ENCODE results near the gene ATP1A4. TPM values are rescaled to one million over a fixed set of nuclear protein-coding genes. Genes with fewer than 3 reads are reported as not detected.

The ATP1A4 gene
- total and polyA plus RNA-seq, 2 of the 8 experiments (the other 6 are each of a cell fraction or from before 2014, with no cell fraction given): 0.48 to 0.61 TPM

- Histone ChIP-seq H3K56ac (replicated peaks; ENCODE audit: insufficient read length, low read depth, low read length) (no peak overlapping the region), H2BK5ac (ENCODE audit: low read depth, low read length) (0 out of 2 replicates have a peak overlapping the region, but pooled peaks have one; percentile 86), H2BK120ac (replicated peaks; ENCODE audit: low read depth, low read length) (no peak overlapping the region), H3K9ac (replicated peaks in 1 of 4; ENCODE audit: extremely low read depth in 1 of 4, low read depth in 3 of 4, low read length in 3 of 4) (no peak overlapping the region), H3K23me2 (ENCODE audit: low read depth, low read length) (peaks cover 9% of the 10 kb centered on the region), H4K5ac (ENCODE audit: insufficient read length, low read depth, low read length) (no peak overlapping the region), H3K4me2 (ENCODE audit: insufficient read depth in 1 of 2, low read depth in 2 of 2, low read length in 2 of 2) (peak overlapping the region; percentile 93), H4K8ac (ENCODE audit: extremely low read depth, insufficient read depth, low read length) (no peak overlapping the region), H3K27ac (ENCODE audit: low read depth, low read length) (no peak overlapping the region), H2BK12ac (ENCODE audit: low read depth, low read length) (0 out of 2 replicates have a peak overlapping the region, but pooled peaks have one; percentile 7), H3K79me1 (ENCODE audit: low read depth, low read length) (peaks cover 10% of the 10 kb centered on the region), H3K23ac (ENCODE audit: insufficient read length) (no peak overlapping the region), H2AK5ac (ENCODE audit: low read depth, low read length) (peak overlapping the region; percentile 1; the same call in 1 of the 2 replicates), H3K4me1 (replicated peaks in 1 of 4; ENCODE audit: control insufficient read depth in 3 of 4, insufficient read depth in 4 of 4, low read length in 3 of 4) (peaks cover 17 to 41% (median 20%) of the 10 kb centered on the region in 4 experiments), H3K79me2 (ENCODE audit: control insufficient read depth in 1 of 2, insufficient read depth in 2 of 2, low read length in 2 of 2) (peaks cover 8% of the 10 kb centered on the region in 2 experiments; a peak in 2 of 4 replicates), H2BK15ac (ENCODE audit: low read length) (peak overlapping the region; percentile 11; the same call in 1 of the 2 replicates), H4K91ac (replicated peaks; ENCODE audit: insufficient read length, low read length) (no peak overlapping the region), H2BK20ac (ENCODE audit: low read length) (no peak overlapping the region), H3K4me3 (ENCODE audit: extremely low read depth in 1 of 4, insufficient read depth in 2 of 4, low read depth in 3 of 4, low read length in 4 of 4) (peak overlapping the region; percentile 70 to 99 (median 86); a peak in 6 of 8 replicates), H3K9me3 (ENCODE audit: insufficient read depth in 2 of 2, low read depth in 1 of 2, low read length in 1 of 2) (no peaks in the 10 kb centered on the region), H3K4ac (replicated peaks; ENCODE audit: insufficient read length, low read depth, low read length) (no peak overlapping the region), H4K20me1 (replicated peaks in 1 of 2; ENCODE audit: control insufficient read depth in 1 of 2, insufficient read depth in 2 of 2, low read length in 2 of 2) (peaks cover 0 to 19% of the 10 kb centered on the region in 2 experiments), H3K27me3 (replicated peaks in 1 of 4; ENCODE audit: control insufficient read depth in 3 of 4, extremely low read depth in 1 of 4, insufficient read depth in 3 of 4, low read length in 3 of 4) (no peaks in the 10 kb centered on the region), H3K14ac (ENCODE audit: insufficient read length) (no peak overlapping the region), H3K36me3 (ENCODE audit: control insufficient read depth in 2 of 4, insufficient read depth in 4 of 4, low read length in 3 of 4) (peaks cover 0 to 5% (median 3%) of the 10 kb centered on the region in 4 experiments; a peak in 5 of 8 replicates), H2AFZ (ENCODE audit: low read length) (no peak overlapping the region), H3K18ac (ENCODE audit: extremely low read depth, low read length) (no peak overlapping the region)
- DNase-seq (ENCODE audit: low read depth in 1 of 2, low spot score in 2 of 2) (no peak), FAIRE-seq (no peak)
- CTCF ChIA-PET (ENCODE audit: partially characterized antibody): interaction anchor here (1.1 to 20.4 kb wide), 9 partner anchors 9 to 105 kb away, joined by 3 to 257 read pairs (median 10); partner anchors contain the start of gene CASQ1
- POLR2A ChIA-PET (ENCODE audit: partially characterized antibody): interaction anchor here (0.7 to 11.3 kb wide), 14 partner anchors 9 to 143 kb away, joined by 3 to 107 read pairs (median 4); partner anchors contain the start of genes CASQ1 and DCAF8
- peak; percentile 43; the same call in 1 of the 2 replicates for TF ChIP-seq POLR2AphosphoS5 (IDR thresholded peaks at IDR 0.05; ENCODE audit: low read depth, low read length)
- TF ChIP-seq TAF7 (optimal IDR thresholded peaks at IDR 0.05; ENCODE audit: borderline replicate concordance, low read depth, low read length): no peak
- TF ChIP-seq KDM5A (IDR thresholded peaks at IDR 0.05; ENCODE audit: low read length): no peak
- no peak for TF ChIP-seq SRF (IDR thresholded peaks at IDR 0.05; ENCODE audit: low read depth, low read length)
- no peak for TF ChIP-seq KDM1A (IDR thresholded peaks at IDR 0.05; ENCODE audit: borderline replicate concordance, low read length)
- no peak for TF ChIP-seq CEBPB (IDR thresholded peaks at IDR 0.05; ENCODE audit: low read depth, low read length)
- TF ChIP-seq BRCA1 (IDR thresholded peaks at IDR 0.05; ENCODE audit: low read depth, low read length): no peak
- peak; percentile 75; the same call in 1 of the 2 replicates for TF ChIP-seq JUND (IDR thresholded peaks at IDR 0.05; ENCODE audit: low read length)
- TF ChIP-seq ZNF274 (IDR thresholded peaks at IDR 0.05; ENCODE audit: borderline replicate concordance, extremely low read depth, low read length): no peak
- TF ChIP-seq POLR2A (IDR thresholded peaks at IDR 0.05; ENCODE audit: control extremely low read depth in 1 of 2, low read depth in 2 of 2, low read length in 2 of 2): peak in 1 of 2 experiments; percentile 15; a peak in 1 of 3 replicates
- 62% methylated on average over 9 of the region's 9 CpGs; no CpG with 5 or more reads in 1 of the 2 experiments for WGBS, 2 experiments (ENCODE audit: extremely low coverage in 1 of 2, insufficient coverage in 1 of 2, insufficient read length in 1 of 2, insufficient replicate concordance in 2 of 2, low coverage in 1 of 2, low lambda C conversion rate in 2 of 2, missing lambda C conversion rate in 1 of 2)
Measured at GRCh38 chr1:160206421-160207117, 55.2 kb downstream of the ATP1A4 start.
